Tibial nerve (tissue), 4 donors: ENCODE results near the gene FAM50A. TPM values are rescaled to one million over a fixed set of nuclear protein-coding genes. Genes with fewer than 3 reads are reported as not detected.
"Not testable (repeated sequence)": the region's sequence is repeated elsewhere in the genome, so short reads cannot be mapped to it uniquely, and the experiment has no call there.

Source experiments
- DNase-seq, 2 donors: peaks; one replicate each; pipeline ENCODE4 v3.0.0-alpha.2; 2019; ENCODE audit warnings: low spot score in 2 of 2
- H3K27ac ChIP-seq, 4 donors: fragments of 200-600 bp; sonication (generic) in 3 of 4; one replicate each; pipeline ENCODE4 v1.5.1; 2017 to 2019; ENCODE audit warnings: mild to moderate bottlenecking in 1 of 4
- H3K27me3 ChIP-seq, 2 donors: fragments of 200-600 bp; sonication (generic) in 1 of 2; one replicate each; pipeline versions ENCODE4 v1.5.1 to v1.6.0; 2017 to 2019
- H3K36me3 ChIP-seq, 3 donors: fragments of 200-600 bp; sonication (generic); one replicate each; pipeline ENCODE4 v1.5.1; 2018 to 2019
- H3K4me1 ChIP-seq, 4 donors: fragments of 200-600 bp; sonication (generic) in 3 of 4; one replicate each; pipeline ENCODE4 v1.5.1; 2017 to 2019
- H3K4me3 ChIP-seq, 4 donors: fragments of 200-600 bp; sonication (generic) in 3 of 4; one replicate each; pipeline ENCODE4 v1.5.1; 2017 to 2019; ENCODE audit warnings: mild to moderate bottlenecking in 1 of 4, moderate library complexity in 1 of 4
- H3K9me3 ChIP-seq, 4 donors: fragments of 200-600 bp; sonication (generic) in 3 of 4; one replicate each; pipeline ENCODE4 v1.5.1; 2017 to 2019
- CTCF ChIP-seq, 5 experiments: fragments of 200-600 bp in 3 of 5; fragments of 450-650 bp in 2 of 5; sonication (generic) in 3 of 5; IDR thresholded peaks; one replicate each; pipeline ENCODE4 v1.5.1; 2016 to 2019; ENCODE audit warnings: antibody characterized with exemption in 5 of 5, mild to moderate bottlenecking in 3 of 5, moderate library complexity in 2 of 5
- EP300 ChIP-seq, 2 donors: sonication (generic); formaldehyde crosslinking; IDR thresholded peaks; one replicate each; pipeline ENCODE4 v1.6.1; 2017; ENCODE audit warnings: antibody characterized with exemption in 2 of 2, mild to moderate bottlenecking in 1 of 2
- POLR2A ChIP-seq, 2 donors: fragments of 450-650 bp; IDR thresholded peaks; one replicate each; pipeline ENCODE4 v1.6.1; 2017; ENCODE audit warnings: antibody characterized with exemption in 2 of 2, mild to moderate bottlenecking in 2 of 2, moderate library complexity in 2 of 2
- WGBS, 2 donors: methylation state at CpG; one replicate each; pipeline ENCODE4 v1.1.5; 2018; 5-methylcytosine and 5-hydroxymethylcytosine counted together
- small RNA-seq: library from RNA; depleted of rRNA; stranded (forward); fragments of <200 nt; gene quantifications from one replicate; pipeline ENCODE3, GENCODE V24; 2016
- total RNA-seq, 4 donors: library from RNA; depleted of rRNA; stranded (reverse); fragments of >200 nt; gene quantifications; one replicate each; pipeline ENCODE4 v1.1.0, GENCODE V29; 2016

Gene FAM50A
- total RNA-seq, 4 donors from 2014 or later: 47.5 to 90.6 (median 63.0) TPM

- TF ChIP-seq CTCF (IDR thresholded peaks at IDR 0.05) (peak in 1 of 5 experiments; percentile 7), EP300 (IDR thresholded peaks at IDR 0.05) (peak in 1 of 2 donors; percentile 96), POLR2A (IDR thresholded peaks at IDR 0.05) (peak; percentile 47 to 86)
- Histone ChIP-seq H3K9me3 (no peaks in the 10 kb centered on the region), H3K36me3 (peaks cover 0 to 12% (median 0%) of the 10 kb centered on the region in 3 donors), H3K4me1 (peaks cover 0 to 28% (median 1%) of the 10 kb centered on the region in 4 donors), H3K4me3 (peak within 1 kb of the TSS; percentile 47 to 85 (median 62)), H3K27ac (peak within 1 kb of the TSS; percentile 83 to 97 (median 92)), H3K27me3 (no peaks in the 10 kb centered on the region)
- DNase-seq: peak; percentile 74 to 80
- 25% methylated on average over 39 of the region's 71 CpGs; no CpG with 5 or more reads in 1 of the 2 donors for WGBS, 2 donors
Observed at GRCh38 chrX:154490414-154491083, 46.6 kb downstream of the FAM50A start, which contains the start of gene SLC10A3. Gene SLC10A3 (minus strand): TSS chrX:154490629. CDS start chrX:154488940, 1,689 bp downstream.

- no peaks in the 10 kb centered on the region for H3K9me3 ChIP-seq
- H3K4me1 ChIP-seq: peaks cover 0 to under 1% (median 0%) of the 10 kb centered on the region in 4 donors
- no peaks in the 10 kb centered on the region for H3K27me3 ChIP-seq
- WGBS, 2 donors: 61 to 83% methylated on average over 3 of the region's 3 CpGs
- no peak for TF ChIP-seq POLR2A (IDR thresholded peaks at IDR 0.05)
- TF ChIP-seq EP300 (IDR thresholded peaks at IDR 0.05): no peak
- TF ChIP-seq CTCF (IDR thresholded peaks at IDR 0.05): no peak
- H3K27ac ChIP-seq: no peak overlapping the region
- H3K36me3 ChIP-seq: no peaks in the 10 kb centered on the region
- no peak overlapping the region for H3K4me3 ChIP-seq
- DNase-seq: no peak
Observed at GRCh38 chrX:154494715-154495114, 50.8 kb downstream of the FAM50A start.

GRCh38 chrX:154495472-154495922 is 51.6 kb downstream of the FAM50A start:
- WGBS, 2 donors: 44 to 81% methylated on average over 6 of the region's 6 CpGs
- no peak overlapping the region for H3K27ac ChIP-seq
- DNase-seq: no peak
- H3K4me1 ChIP-seq: no peaks in the 10 kb centered on the region
- no peaks in the 10 kb centered on the region for H3K27me3 ChIP-seq
- H3K9me3 ChIP-seq: no peaks in the 10 kb centered on the region
- TF ChIP-seq EP300 (IDR thresholded peaks at IDR 0.05): no peak
- TF ChIP-seq POLR2A (IDR thresholded peaks at IDR 0.05): no peak
- no peak for TF ChIP-seq CTCF (IDR thresholded peaks at IDR 0.05)
- no peaks in the 10 kb centered on the region for H3K36me3 ChIP-seq
- H3K4me3 ChIP-seq: no peak overlapping the region

GRCh38 chrX:154496591-154497137 is 52.7 kb downstream of the FAM50A start:
- not testable (repeated sequence) for H3K4me1 ChIP-seq, H3K27ac ChIP-seq, H3K9me3 ChIP-seq, H3K36me3 ChIP-seq, DNase-seq, H3K4me3 ChIP-seq, H3K27me3 ChIP-seq
- 76 to 78% methylated on average over 3 to 4 of the region's 4 CpGs for WGBS, 2 donors

Small RNA genes lying within 50 kb of the gene (small RNA-seq; reads per million reads assigned to genes)
- gene MIR6858 (not detected), gene RN7SL697P (not detected), gene SNORA70 (not detected)

Other genes starting within 250 kb of the FAM50A start
- gene OPN1MW2, start 224.4 kb upstream of the FAM50A start, total RNA-seq: not detected
- gene OPN1MW3, start 186.6 kb upstream of the FAM50A start, total RNA-seq: not detected
- gene TEX28, start 149.0 kb upstream of the FAM50A start, total RNA-seq: not detected
- not detected for gene TKTL1, start 148.3 kb upstream of the FAM50A start, total RNA-seq
- gene FLNA, start 69.5 kb upstream of the FAM50A start, total RNA-seq: 1,000 to 10,000 TPM in 3 of 4 donors, 100 to 1,000 TPM in 1; 995 to 1,349 (median 1,139) TPM
- gene EMD, start 64.8 kb upstream of the FAM50A start, total RNA-seq: 10 to 100 TPM; 38.0 to 72.6 (median 46.7) TPM
- 1,000 to 10,000 TPM; 4,372 to 6,501 (median 5,244) TPM for gene RPL10, start 45.8 kb upstream of the FAM50A start, total RNA-seq
- gene DNASE1L1, start 34.9 kb upstream of the FAM50A start, total RNA-seq: 10 to 100 TPM; 21.4 to 36.0 (median 28.6) TPM
- gene TAFAZZIN, start 32.6 kb upstream of the FAM50A start, total RNA-seq: 100 to 1,000 TPM in 2 of 4 donors, 10 to 100 TPM in 2; 78.9 to 138 (median 97.7) TPM
- 10 to 100 TPM; 42.9 to 59.7 (median 50.4) TPM for gene ATP6AP1, start 15.5 kb upstream of the FAM50A start, total RNA-seq
- 100 to 1,000 TPM; 114 to 179 (median 152) TPM for gene GDI1, start 7.0 kb upstream of the FAM50A start, total RNA-seq
- 10 to 100 TPM; 17.0 to 44.4 (median 24.2) TPM for gene PLXNA3, start 14.1 kb downstream of the FAM50A start, total RNA-seq
- 10 to 100 TPM; 18.8 to 46.5 (median 35.0) TPM for gene LAGE3, start 35.1 kb downstream of the FAM50A start, total RNA-seq
- 10 to 100 TPM; 39.0 to 58.5 (median 43.4) TPM for gene UBL4A, start 42.5 kb downstream of the FAM50A start, total RNA-seq
- gene SLC10A3, start 46.5 kb downstream of the FAM50A start, total RNA-seq: 10 to 100 TPM; 17.8 to 40.6 (median 27.0) TPM
- gene FAM3A, start 72.1 kb downstream of the FAM50A start, total RNA-seq: 10 to 100 TPM; 40.9 to 76.5 (median 55.7) TPM
- gene G6PD, start 102.7 kb downstream of the FAM50A start, total RNA-seq: 10 to 100 TPM; 30.6 to 89.7 (median 41.8) TPM
- gene IKBKG, start 103.5 kb downstream of the FAM50A start, total RNA-seq: 10 to 100 TPM; 14.2 to 43.1 (median 29.0) TPM
- not detected for gene CTAG1A, start 141.0 kb downstream of the FAM50A start, total RNA-seq
- gene CTAG1B, start 175.1 kb downstream of the FAM50A start, total RNA-seq: not detected
- not detected for gene CTAG2, start 209.4 kb downstream of the FAM50A start, total RNA-seq